GM11168 (cell line): ENCODE results near the gene GPR62.

ENCODE experiments used
- in situ Hi-C: fragments of 300-500 bp; cut with MboI; formaldehyde crosslinking; loops from one replicate; pipeline ENCODE4 v1.12.0; 2022; ENCODE audit warnings: low sequenced_read_pairs; ENCODE audit not compliant: unreplicated experiment

GPR62 gene

GRCh38 chr3:52006017-52006819 lies 51.0 kb downstream of the GPR62 start:
- in situ Hi-C loops = no loop called here

- in situ Hi-C loops = no loop called here
Measured at GRCh38 chr3:52006820-52007133, 51.6 kb downstream of the GPR62 start.
